A673 (cell line): ENCODE results near the gene CXCR6.

Experiments
- CTCF ChIP-seq: fragments of 300-800, 200-600 bp; sonication (generic); conservative IDR thresholded peaks from 2 replicates; pipeline ENCODE4 v1.5.1; 2017; ENCODE audit warnings: low read depth, mild to moderate bottlenecking, antibody characterized with exemption, low read length, moderate library complexity, mixed read lengths
- EZH2 ChIP-seq: fragments of 200-600 bp; sonication (generic); IDR thresholded peaks from 2 replicates; pipeline ENCODE4 v1.6.1; 2017; ENCODE audit warnings: borderline replicate concordance, low read depth, mild to moderate bottlenecking, mixed read lengths, antibody characterized with exemption, low read length; ENCODE audit not compliant: poor library complexity, severe bottlenecking

GRCh38 chr3:45988804-45989203 lies 45.5 kb downstream of the CXCR6 start:
- TF ChIP-seq CTCF: no peak
- no peak for TF ChIP-seq EZH2
